H9 (cell line): ENCODE data around the gene KIF16B. TPM values are rescaled to one million over a fixed set of nuclear protein-coding genes. Genes with fewer than 3 reads are reported as not detected.
"Not testable (repeated sequence)": the region's sequence is repeated elsewhere in the genome, so short reads cannot be mapped to it uniquely, and the experiment has no call there.

Experiments
- DNase-seq: peaks from one replicate; pipeline ENCODE4 v3.0.0-alpha.2; 2017
- H2AFZ ChIP-seq: one replicate; pipeline ENCODE4 v1.6.1; 2013; ENCODE audit warnings: mild to moderate bottlenecking, low read length, control low read depth, moderate library complexity
- H2AK5ac ChIP-seq: 2 replicates; pipeline ENCODE4 v1.6.1; 2013; ENCODE audit warnings: low read length, control low read depth, mixed read lengths; ENCODE audit not compliant: insufficient read length
- H2BK120ac ChIP-seq: one replicate; pipeline ENCODE4 v1.6.1; 2013; ENCODE audit warnings: low read depth, mild to moderate bottlenecking, low read length, control low read depth, inconsistent platforms; ENCODE audit not compliant: poor library complexity, severe bottlenecking
- H2BK12ac ChIP-seq: 2 replicates; pipeline ENCODE4 v1.6.1; 2013; ENCODE audit warnings: low read length, control low read depth, mixed read lengths, low read depth; ENCODE audit not compliant: insufficient read length
- H2BK15ac ChIP-seq: 2 replicates; pipeline ENCODE4 v1.6.1; 2013; ENCODE audit warnings: low read depth, low read length, control low read depth
- H2BK20ac ChIP-seq: one replicate; pipeline ENCODE4 v1.6.1; 2013; ENCODE audit warnings: low read depth, mild to moderate bottlenecking, low read length, control low read depth, inconsistent platforms; ENCODE audit not compliant: poor library complexity, severe bottlenecking
- H2BK5ac ChIP-seq: 2 replicates; pipeline ENCODE4 v1.6.1; 2013; ENCODE audit warnings: low read length, control low read depth, mixed read lengths; ENCODE audit not compliant: insufficient read length
- H3K14ac ChIP-seq: 2 replicates; pipeline ENCODE4 v1.6.1; 2013; ENCODE audit warnings: low read length, control low read depth; ENCODE audit not compliant: insufficient read depth
- H3K18ac ChIP-seq: 2 replicates; pipeline ENCODE4 v1.6.1; 2013; ENCODE audit warnings: low read depth, mild to moderate bottlenecking, mixed read lengths, low read length, control low read depth; ENCODE audit not compliant: insufficient read length
- H3K23ac ChIP-seq: 2 replicates; pipeline ENCODE4 v1.6.1; 2013; ENCODE audit warnings: low read length, control low read depth, mixed read lengths, low read depth; ENCODE audit not compliant: insufficient read length
- H3K23me2 ChIP-seq: 2 replicates; pipeline ENCODE4 v1.6.1; 2013; ENCODE audit warnings: low read depth, mild to moderate bottlenecking, mixed read lengths, low read length, control low read depth; ENCODE audit not compliant: insufficient read length, poor library complexity, severe bottlenecking
- H3K27ac ChIP-seq: 2 replicates; pipeline ENCODE4 v1.5.1; 2013; ENCODE audit warnings: low read length, control low read depth, mixed read lengths, low read depth; ENCODE audit not compliant: insufficient read length
- H3K27me3 ChIP-seq: 2 replicates; pipeline ENCODE4 v1.6.1; 2013; ENCODE audit warnings: low read length, control low read depth, inconsistent platforms; ENCODE audit not compliant: insufficient read depth
- H3K4ac ChIP-seq: 2 replicates; pipeline ENCODE4 v1.6.1; 2013; ENCODE audit warnings: low read depth, mild to moderate bottlenecking, control low read depth, inconsistent platforms, low read length, moderate library complexity
- H3K4me1 ChIP-seq: 2 replicates; pipeline ENCODE4 v1.6.1; 2013; ENCODE audit warnings: low read length, control low read depth, inconsistent platforms; ENCODE audit not compliant: insufficient read depth
- H3K4me2 ChIP-seq: 2 replicates; pipeline ENCODE4 v1.6.1; 2013; ENCODE audit warnings: low read length, control low read depth, mixed read lengths; ENCODE audit not compliant: insufficient read length, insufficient read depth
- H3K56ac ChIP-seq: 2 replicates; pipeline ENCODE4 v1.6.1; 2013; ENCODE audit warnings: low read depth, mild to moderate bottlenecking, mixed read lengths, low read length, control low read depth; ENCODE audit not compliant: insufficient read length
- H3K79me1 ChIP-seq: 2 replicates; pipeline ENCODE4 v1.6.1; 2013; ENCODE audit warnings: low read depth, mild to moderate bottlenecking, moderate library complexity, low read length, control low read depth, inconsistent platforms; ENCODE audit not compliant: insufficient read depth, poor library complexity, severe bottlenecking
- H3K79me2 ChIP-seq: 2 replicates; pipeline ENCODE4 v1.6.1; 2013; ENCODE audit warnings: low read length, control low read depth, inconsistent platforms; ENCODE audit not compliant: insufficient read depth
- H3K9ac ChIP-seq: 2 replicates; pipeline ENCODE4 v1.6.1; 2013; ENCODE audit warnings: low read length, control low read depth, mixed read lengths; ENCODE audit not compliant: insufficient read length; ENCODE audit errors: extremely low read depth
- H3K9me3 ChIP-seq: one replicate; pipeline ENCODE4 v1.6.1; 2013; ENCODE audit warnings: low read depth, low read length, inconsistent platforms; ENCODE audit not compliant: control insufficient read depth
- H3T11ph ChIP-seq: one replicate; pipeline ENCODE4 v1.6.1; 2013; ENCODE audit warnings: mild to moderate bottlenecking, low read length, control low read depth, inconsistent platforms
- H4K20me1 ChIP-seq: one replicate; pipeline ENCODE4 v1.6.1; 2013; ENCODE audit not compliant: control insufficient read depth, insufficient read length, insufficient read depth
- H4K5ac ChIP-seq: 2 replicates; pipeline ENCODE4 v1.6.1; 2013; ENCODE audit warnings: low read depth, mild to moderate bottlenecking, mixed read lengths, low read length, control low read depth; ENCODE audit not compliant: insufficient read length
- H4K8ac ChIP-seq: replicated peaks from 2 replicates; pipeline ENCODE4 v1.6.1; 2013; ENCODE audit warnings: low read length, control low read depth, mixed read lengths, low read depth; ENCODE audit not compliant: insufficient read length
- H4K91ac ChIP-seq: 2 replicates; pipeline ENCODE4 v1.6.1; 2013; ENCODE audit warnings: low read depth, mild to moderate bottlenecking, moderate library complexity, mixed read lengths, low read length, control low read depth; ENCODE audit not compliant: insufficient read length
- H3K27ac Mint-ChIP-seq, 3 experiments: 2 replicates in 2 of 3; 3 replicates in 1 of 3; pipeline ENCODE4 v1.8.0; 2020 to 2021; ENCODE audit warnings: mixed read lengths in 3 of 3, mild to moderate bottlenecking in 1 of 3, moderate library complexity in 1 of 3
- H3K27me3 Mint-ChIP-seq: 2 replicates; pipeline ENCODE4 v1.8.0; 2021; ENCODE audit warnings: low read depth, mild to moderate bottlenecking, moderate library complexity, mixed read lengths
- H3K36me3 Mint-ChIP-seq, 3 experiments: 2 replicates in 2 of 3; 3 replicates in 1 of 3; pipeline ENCODE4 v1.8.0; 2020 to 2021; ENCODE audit warnings: low read depth in 3 of 3, mixed read lengths in 3 of 3; ENCODE audit not compliant: insufficient read depth in 1 of 3
- H3K4me1 Mint-ChIP-seq, 2 experiments: 2 replicates each; pipeline ENCODE4 v1.8.0; 2020; ENCODE audit warnings: mixed read lengths in 2 of 2
- H3K4me3 Mint-ChIP-seq, 2 experiments: 2 replicates in 1 of 2; 3 replicates in 1 of 2; pipeline ENCODE4 v1.8.0; 2020 to 2021; ENCODE audit warnings: mild to moderate bottlenecking in 2 of 2, mixed read lengths in 2 of 2, moderate library complexity in 1 of 2
- H3K9me3 Mint-ChIP-seq, 2 experiments: 2 replicates in 1 of 2; 3 replicates in 1 of 2; pipeline ENCODE4 v1.8.0; 2020; ENCODE audit warnings: mild to moderate bottlenecking in 2 of 2, mixed read lengths in 2 of 2, moderate library complexity in 1 of 2
- CTCF ChIP-seq: fragments of 200-600 bp; sonication (generic); conservative IDR thresholded peaks from 3 replicates; pipeline ENCODE4 v1.8.0; 2021; ENCODE audit warnings: antibody characterized with exemption, mild to moderate bottlenecking
- WGBS: extraction: QIAGEN DNeasy Blood & Tissue Kit; methylation state at CpG from one replicate; pipeline ENCODE4 v1.1.7; 2013; ENCODE audit warnings: missing lambda C conversion rate, low lambda C conversion rate, mixed read lengths; ENCODE audit not compliant: insufficient read length; ENCODE audit errors: extremely low coverage; 5-methylcytosine and 5-hydroxymethylcytosine counted together
- total RNA-seq: library from RNA; stranded (reverse); gene quantifications from 2 replicates; pipeline ENCODE4 v1.2.1, GENCODE V29; 2021

The KIF16B gene
- total RNA-seq, 1 experiment from 2014 or later = 7.4 TPM

- H2BK15ac ChIP-seq = no peak overlapping the region
- H4K20me1 ChIP-seq = no peaks in the 10 kb centered on the region
- no peaks in the 10 kb centered on the region for H3K79me1 ChIP-seq
- H3K27ac ChIP-seq = no peak overlapping the region
- H3K18ac ChIP-seq = no peak overlapping the region
- H3K23me2 ChIP-seq = no peaks in the 10 kb centered on the region
- no peaks in the 10 kb centered on the region for H3K4me1 Mint-ChIP-seq
- H2BK12ac ChIP-seq = no peak overlapping the region
- no peaks in the 10 kb centered on the region for H3K9me3 ChIP-seq
- no peaks in the 10 kb centered on the region for H3K4me1 ChIP-seq
- TF ChIP-seq CTCF = no peak
- H3K27me3 ChIP-seq = no peaks in the 10 kb centered on the region
- H3K9ac ChIP-seq = no peak overlapping the region
- WGBS = no CpG with 5 or more reads among the region's 7 CpGs
- H2BK120ac ChIP-seq = no peak overlapping the region
- DNase-seq = no peak
- H2AK5ac ChIP-seq = no peak overlapping the region
- H2BK20ac ChIP-seq = no peak overlapping the region
- no peak overlapping the region for H3K14ac ChIP-seq
- H4K91ac ChIP-seq = no peak overlapping the region
- no peak overlapping the region for H3K23ac ChIP-seq
- no peak overlapping the region for H3K56ac ChIP-seq
- H3K27ac Mint-ChIP-seq = no peak overlapping the region
- no peak overlapping the region for H4K8ac ChIP-seq
- H2AFZ ChIP-seq = no peak overlapping the region
- no peak overlapping the region for H4K5ac ChIP-seq
- no peak overlapping the region for H3K4me3 Mint-ChIP-seq
- H3K27me3 Mint-ChIP-seq = no peaks in the 10 kb centered on the region; the same call in 1 of the 2 replicates
- no peak overlapping the region for H2BK5ac ChIP-seq
- no peak overlapping the region for H3K4ac ChIP-seq
- no peaks in the 10 kb centered on the region for H3K79me2 ChIP-seq
- peaks cover 3 to 6% of the 10 kb centered on the region in 2 experiments for H3K9me3 Mint-ChIP-seq
- H3T11ph ChIP-seq = no peak overlapping the region
- H3K36me3 Mint-ChIP-seq = peaks cover 4 to 7% (median 5%) of the 10 kb centered on the region in 3 experiments; a peak in 6 of 7 replicates
- H3K4me2 ChIP-seq = no peak overlapping the region
Measured at GRCh38 chr20:16260911-16261310, 312.3 kb downstream of the KIF16B start.

- H3K14ac ChIP-seq, H2BK12ac ChIP-seq, H3K23me2 ChIP-seq, H3T11ph ChIP-seq, H4K8ac ChIP-seq, H2BK120ac ChIP-seq, H3K23ac ChIP-seq, H4K91ac ChIP-seq, H3K27me3 ChIP-seq, H2BK15ac ChIP-seq, H2BK20ac ChIP-seq, H3K4me1 Mint-ChIP-seq, H4K20me1 ChIP-seq, H3K4me3 Mint-ChIP-seq, H3K4ac ChIP-seq, H4K5ac ChIP-seq, H3K56ac ChIP-seq, H2AK5ac ChIP-seq, H2BK5ac ChIP-seq, H3K9me3 ChIP-seq, DNase-seq, H3K27me3 Mint-ChIP-seq, H2AFZ ChIP-seq, H3K9ac ChIP-seq, H3K79me1 ChIP-seq, H3K9me3 Mint-ChIP-seq, H3K4me1 ChIP-seq, H3K4me2 ChIP-seq, H3K27ac ChIP-seq, H3K79me2 ChIP-seq, H3K36me3 Mint-ChIP-seq: not testable (repeated sequence)
- no CpG with 5 or more reads among the region's 12 CpGs for WGBS
- peak overlapping the region; percentile 6 for H3K18ac ChIP-seq
- H3K27ac Mint-ChIP-seq = 0 out of 7 replicates have a peak overlapping the region, but pooled peaks of 1 of the 3 experiments have one; percentile 11
Measured at GRCh38 chr20:16260133-16260532, 313.1 kb downstream of the KIF16B start.
